SK-N-SH treated with all-trans-retinoic acid at 6 μM for 48 hours (cell line): ENCODE data around the gene TDRD7.

Source experiments
- ATAC-seq: fragments of 200-7000 bp; cut with Tn5 transposase; 3 replicates; pipeline ENCODE4 v1.9.1; 2020; ENCODE audit warnings: mild to moderate bottlenecking, moderate library complexity
- BACH2 ChIP-seq: fragments of 250-450 bp; sonication (Bioruptor Pico); IDR thresholded peaks from 2 replicates; pipeline ENCODE4 v1.9.0; 2021; ENCODE audit warnings: mild to moderate bottlenecking, borderline replicate concordance
- CREB5 ChIP-seq: fragments of 250-450 bp; sonication (Bioruptor Pico); IDR thresholded peaks from 2 replicates; pipeline ENCODE4 v1.5.1; 2020; ENCODE audit warnings: low read depth, mild to moderate bottlenecking, moderate library complexity
- CSDC2 ChIP-seq: fragments of 250-450 bp; sonication (Bioruptor Pico); IDR thresholded peaks from 2 replicates; pipeline ENCODE4 v1.5.0; 2020; ENCODE audit warnings: mild to moderate bottlenecking, moderate library complexity
- CSRNP3 ChIP-seq: fragments of 250-450 bp; sonication (Bioruptor Pico); IDR thresholded peaks from 2 replicates; pipeline ENCODE4 v1.5.1; 2021; ENCODE audit warnings: mild to moderate bottlenecking, moderate library complexity
- ESRRG ChIP-seq: fragments of 250-450 bp; sonication (Bioruptor Pico); IDR thresholded peaks from 2 replicates; pipeline ENCODE4 v1.6.1; 2021; ENCODE audit warnings: mild to moderate bottlenecking
- GLIS3 ChIP-seq: fragments of 250-450 bp; sonication (Bioruptor Pico); IDR thresholded peaks from 2 replicates; pipeline ENCODE4 v1.5.0; 2020; ENCODE audit warnings: mild to moderate bottlenecking, moderate library complexity
- ISL1 ChIP-seq: fragments of 250-450 bp; sonication (Bioruptor Pico); IDR thresholded peaks from 2 replicates; pipeline ENCODE4 v2.1.2; 2022; ENCODE audit warnings: mild to moderate bottlenecking, moderate library complexity
- OSR1 ChIP-seq: fragments of 250-450 bp; sonication (Bioruptor Pico); IDR thresholded peaks from 2 replicates; pipeline ENCODE4 v1.8.0; 2022; ENCODE audit warnings: moderate library complexity, mild to moderate bottlenecking, inconsistent platforms
- PATZ1 ChIP-seq: fragments of 250-450 bp; sonication (Bioruptor Pico); IDR thresholded peaks from 2 replicates; pipeline ENCODE4 v1.8.0; 2020; ENCODE audit warnings: mild to moderate bottlenecking, moderate library complexity, borderline replicate concordance
- POU6F1 ChIP-seq: fragments of 250-450 bp; sonication (Bioruptor Pico); IDR thresholded peaks from 2 replicates; pipeline ENCODE4 v1.8.0; 2021; ENCODE audit warnings: low read depth, mild to moderate bottlenecking, moderate library complexity, borderline replicate concordance
- PPARA ChIP-seq: fragments of 250-450 bp; sonication (Bioruptor Pico); IDR thresholded peaks from 2 replicates; pipeline ENCODE4 v1.5.0; 2020; ENCODE audit warnings: mild to moderate bottlenecking, borderline replicate concordance
- SNAI2 ChIP-seq: fragments of 250-450 bp; sonication (Bioruptor Pico); IDR thresholded peaks from 2 replicates; pipeline ENCODE4 v1.5.0; 2020; ENCODE audit warnings: mild to moderate bottlenecking, moderate library complexity
- TCF4 ChIP-seq: fragments of 250-450 bp; sonication (Bioruptor Pico); IDR thresholded peaks from 2 replicates; pipeline ENCODE4 v1.8.0; 2021; ENCODE audit warnings: mild to moderate bottlenecking, moderate library complexity, borderline replicate concordance
- TOX ChIP-seq: fragments of 250-450 bp; sonication (Bioruptor Pico); IDR thresholded peaks from 2 replicates; pipeline ENCODE4 v1.8.0; 2021; ENCODE audit warnings: mild to moderate bottlenecking, moderate library complexity, borderline replicate concordance
- TSHZ2 ChIP-seq: fragments of 250-450 bp; sonication (Bioruptor Pico); IDR thresholded peaks from 2 replicates; pipeline ENCODE4 v1.5.0; 2020; ENCODE audit warnings: mild to moderate bottlenecking, moderate library complexity
- ZC3H10 ChIP-seq: fragments of 250-450 bp; sonication (Bioruptor Pico); IDR thresholded peaks from 2 replicates; pipeline ENCODE4 v1.5.1; 2021; ENCODE audit warnings: mild to moderate bottlenecking, moderate library complexity
- ZFP3 ChIP-seq: fragments of 250-450 bp; sonication (Bioruptor Pico); IDR thresholded peaks from 2 replicates; pipeline ENCODE4 v1.5.0; 2020; ENCODE audit warnings: mild to moderate bottlenecking, moderate library complexity
- ZFP30 ChIP-seq: fragments of 450-650 bp; formaldehyde crosslinking; IDR thresholded peaks from 2 replicates; pipeline ENCODE4 v1.5.0; 2022; ENCODE audit warnings: mild to moderate bottlenecking, moderate library complexity
- ZNF70 ChIP-seq: fragments of 450-650 bp; formaldehyde crosslinking; IDR thresholded peaks from 2 replicates; pipeline ENCODE4 v1.5.0; 2020; ENCODE audit warnings: mild to moderate bottlenecking, moderate library complexity
- ZNF8 ChIP-seq: fragments of 450-650 bp; formaldehyde crosslinking; IDR thresholded peaks from 2 replicates; pipeline ENCODE4 v1.5.0; 2020; ENCODE audit warnings: mild to moderate bottlenecking, moderate library complexity

Gene TDRD7

GRCh38 chr9:97365634-97366033 lies 46.3 kb upstream of the TDRD7 start:
- ATAC-seq, result no peak
- TF ChIP-seq CREB5 (CRISPR knock-in tag) (no peak), GLIS3 (no peak), ZNF8 (CRISPR knock-in tag) (no peak)

- ATAC-seq, result no peak
- TF ChIP-seq OSR1 (CRISPR knock-in tag), result no peak
- TF ChIP-seq TCF4 (CRISPR knock-in tag), result no peak
- no peak for TF ChIP-seq CSDC2
- no peak for TF ChIP-seq GLIS3
- no peak for TF ChIP-seq ZC3H10 (CRISPR knock-in tag)
- TF ChIP-seq PPARA (CRISPR knock-in tag), result no peak
- no peak for TF ChIP-seq SNAI2 (CRISPR knock-in tag)
- TF ChIP-seq TSHZ2 (CRISPR knock-in tag), result no peak
- no peak for TF ChIP-seq BACH2 (CRISPR knock-in tag)
- TF ChIP-seq ESRRG (CRISPR knock-in tag), result no peak
- no peak for TF ChIP-seq PATZ1 (CRISPR knock-in tag)
- no peak for TF ChIP-seq ZFP3 (CRISPR knock-in tag)
- TF ChIP-seq ZFP30, result no peak
- TF ChIP-seq TOX (CRISPR knock-in tag), result no peak
- no peak for TF ChIP-seq POU6F1
- no peak for TF ChIP-seq ZNF70 (CRISPR knock-in tag)
- no peak for TF ChIP-seq CSRNP3 (CRISPR knock-in tag)
- TF ChIP-seq ISL1, result no peak
- TF ChIP-seq CREB5 (CRISPR knock-in tag), result no peak
Observed at GRCh38 chr9:97366476-97366875, 45.4 kb upstream of the TDRD7 start.

GRCh38 chr9:97366889-97367288 lies 45.0 kb upstream of the TDRD7 start:
- no peak for ATAC-seq
- TF ChIP-seq TSHZ2 (CRISPR knock-in tag) (no peak), POU6F1 (no peak), ESRRG (CRISPR knock-in tag) (no peak), OSR1 (CRISPR knock-in tag) (no peak)
